ENCODE data around the gene CRACDL.

Gene CRACDL

GRCh38 chr2:98771721-98772524 is 164.1 kb downstream of the CRACDL start:
- peak overlapping the region; percentile 83 for H3K4me2 ChIP-seq (ENCODE audit: low read length)
- peak overlapping the region; percentile 41 for H3K9ac ChIP-seq (ENCODE audit: low read length)
- peaks cover 10% of the 10 kb centered on the region for H3K4me1 ChIP-seq (ENCODE audit: low read length)

DNA sequence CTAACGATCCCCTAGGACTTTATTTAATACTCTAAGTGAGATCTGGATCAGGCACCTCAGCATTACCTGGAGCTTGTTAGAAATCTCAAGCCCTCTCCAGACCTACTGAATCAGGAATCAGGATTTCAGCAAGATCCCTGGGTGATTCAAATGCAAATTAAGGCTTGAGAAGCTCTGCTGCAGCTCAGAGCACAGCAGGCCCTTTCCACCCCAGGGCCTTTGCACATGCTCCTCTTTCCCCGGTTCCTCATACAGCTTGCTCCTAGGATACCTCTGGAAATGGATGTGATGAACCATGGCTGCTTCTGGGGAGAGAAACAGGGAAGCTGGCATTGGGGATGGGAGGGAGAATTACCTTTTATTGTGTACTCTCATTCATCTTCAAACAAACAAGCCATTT is 164.8 kb downstream of the CRACDL start:
- Histone ChIP-seq H3K27me3 (ENCODE audit: low read depth, low read length) (no peaks in the 10 kb centered on the region), H3K36me3 (replicated peaks; ENCODE audit: low read depth, low read length) (no peaks in the 10 kb centered on the region), H3K4me1 (ENCODE audit: low read length) (peaks cover 10% of the 10 kb centered on the region), H2AFZ (ENCODE audit: low read depth, low read length) (peak overlapping the region; percentile 98; the same call in 1 of the 2 replicates), H3K27ac (ENCODE audit: low read length) (no peak overlapping the region), H3K79me2 (ENCODE audit: low read length) (no peaks in the 10 kb centered on the region), H3K4me2 (ENCODE audit: low read length) (peak overlapping the region; percentile 83), H4K20me1 (ENCODE audit: insufficient read depth, low read length) (no peaks in the 10 kb centered on the region), H3K9ac (ENCODE audit: low read length) (peak overlapping the region; percentile 41; the same call in 1 of the 2 replicates), H3K4me3 (ENCODE audit: low read length) (peak overlapping the region; percentile 71), H3K9me3 (ENCODE audit: insufficient read depth, low read length) (no peaks in the 10 kb centered on the region)
- no peak for TF ChIP-seq EZH2phosphoT487 (IDR thresholded peaks at IDR 0.05; ENCODE audit: low read depth)
- TF ChIP-seq, protein P1, sequence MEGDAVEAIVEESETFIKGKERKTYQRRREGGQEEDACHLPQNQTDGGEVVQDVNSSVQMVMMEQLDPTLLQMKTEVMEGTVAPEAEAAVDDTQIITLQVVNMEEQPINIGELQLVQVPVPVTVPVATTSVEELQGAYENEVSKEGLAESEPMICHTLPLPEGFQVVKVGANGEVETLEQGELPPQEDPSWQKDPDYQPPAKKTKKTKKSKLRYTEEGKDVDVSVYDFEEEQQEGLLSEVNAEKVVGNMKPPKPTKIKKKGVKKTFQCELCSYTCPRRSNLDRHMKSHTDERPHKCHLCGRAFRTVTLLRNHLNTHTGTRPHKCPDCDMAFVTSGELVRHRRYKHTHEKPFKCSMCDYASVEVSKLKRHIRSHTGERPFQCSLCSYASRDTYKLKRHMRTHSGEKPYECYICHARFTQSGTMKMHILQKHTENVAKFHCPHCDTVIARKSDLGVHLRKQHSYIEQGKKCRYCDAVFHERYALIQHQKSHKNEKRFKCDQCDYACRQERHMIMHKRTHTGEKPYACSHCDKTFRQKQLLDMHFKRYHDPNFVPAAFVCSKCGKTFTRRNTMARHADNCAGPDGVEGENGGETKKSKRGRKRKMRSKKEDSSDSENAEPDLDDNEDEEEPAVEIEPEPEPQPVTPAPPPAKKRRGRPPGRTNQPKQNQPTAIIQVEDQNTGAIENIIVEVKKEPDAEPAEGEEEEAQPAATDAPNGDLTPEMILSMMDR (IDR thresholded peaks at IDR 0.05; ENCODE audit: low read depth, low read length): no peak

More at GRCh38 chr2:98771721-98772524, 164.1 kb downstream of the CRACDL start:
- no peaks in the 10 kb centered on the region for H3K36me3 ChIP-seq (replicated peaks; ENCODE audit: low read depth, low read length)
- peak overlapping the region; percentile 71 for H3K4me3 ChIP-seq (ENCODE audit: low read length)
- H3K79me2 ChIP-seq (ENCODE audit: low read length): no peaks in the 10 kb centered on the region
- no peaks in the 10 kb centered on the region for H4K20me1 ChIP-seq (ENCODE audit: insufficient read depth, low read length)
- no peaks in the 10 kb centered on the region for H3K9me3 ChIP-seq (ENCODE audit: insufficient read depth, low read length)
- H3K27ac ChIP-seq (ENCODE audit: low read length): no peak overlapping the region
- peak overlapping the region; percentile 98 for H2AFZ ChIP-seq (ENCODE audit: low read depth, low read length)
- no peaks in the 10 kb centered on the region for H3K27me3 ChIP-seq (ENCODE audit: low read depth, low read length)
- TF ChIP-seq, protein P1 (IDR thresholded peaks at IDR 0.05; ENCODE audit: low read depth, low read length): no peak
- no peak for TF ChIP-seq EZH2phosphoT487 (IDR thresholded peaks at IDR 0.05; ENCODE audit: low read depth)

- no peaks in the 10 kb centered on the region for H3K9me3 ChIP-seq (ENCODE audit: insufficient read depth, low read length)
- H4K20me1 ChIP-seq (ENCODE audit: insufficient read depth, low read length): no peaks in the 10 kb centered on the region
- H2AFZ ChIP-seq (ENCODE audit: low read depth, low read length): no peak overlapping the region
- H3K79me2 ChIP-seq (ENCODE audit: low read length): no peaks in the 10 kb centered on the region
- H3K9ac ChIP-seq (ENCODE audit: low read length): no peak overlapping the region
- H3K27ac ChIP-seq (ENCODE audit: low read length): no peak overlapping the region
- H3K36me3 ChIP-seq (replicated peaks; ENCODE audit: low read depth, low read length): no peaks in the 10 kb centered on the region
- TF ChIP-seq, protein P1 (IDR thresholded peaks at IDR 0.05; ENCODE audit: low read depth, low read length): no peak
- TF ChIP-seq EZH2phosphoT487 (IDR thresholded peaks at IDR 0.05; ENCODE audit: low read depth): no peak
- no peak overlapping the region for H3K4me2 ChIP-seq (ENCODE audit: low read length)
- H3K4me3 ChIP-seq (ENCODE audit: low read length): no peak overlapping the region
- H3K4me1 ChIP-seq (ENCODE audit: low read length): peaks cover 10% of the 10 kb centered on the region
- H3K27me3 ChIP-seq (ENCODE audit: low read depth, low read length): no peaks in the 10 kb centered on the region
These were observed 166.2 kb downstream of the CRACDL start for GRCh38 chr2:98769784-98770183.

DNA sequence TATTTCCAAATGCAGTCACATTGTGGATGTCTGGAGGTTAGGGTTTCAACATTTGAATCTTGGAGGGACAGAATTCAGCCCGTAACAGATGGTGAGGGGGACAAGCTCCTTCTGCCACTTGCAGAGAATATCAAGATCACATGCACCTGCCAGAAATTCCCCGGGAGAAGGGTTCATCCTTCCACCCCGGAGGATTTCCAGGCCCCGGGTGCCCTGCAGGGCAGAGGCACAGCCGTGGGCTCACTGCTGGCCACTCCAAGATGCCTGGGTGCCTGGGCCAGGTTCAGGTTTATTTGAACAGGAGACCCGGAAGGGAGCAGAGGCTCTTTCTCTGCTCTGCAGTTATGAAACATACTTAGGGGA is 166.9 kb downstream of the CRACDL start:
- no peak overlapping the region for H3K27ac ChIP-seq (ENCODE audit: low read length)
- H3K4me1 ChIP-seq (ENCODE audit: low read length): peaks cover 16% of the 10 kb centered on the region
- H3K9ac ChIP-seq (ENCODE audit: low read length): no peak overlapping the region
- no peaks in the 10 kb centered on the region for H3K9me3 ChIP-seq (ENCODE audit: insufficient read depth, low read length)
- TF ChIP-seq EZH2phosphoT487 (IDR thresholded peaks at IDR 0.05; ENCODE audit: low read depth): no peak
- TF ChIP-seq, protein P1 (IDR thresholded peaks at IDR 0.05; ENCODE audit: low read depth, low read length): no peak
- no peaks in the 10 kb centered on the region for H4K20me1 ChIP-seq (ENCODE audit: insufficient read depth, low read length)
- no peak overlapping the region for H2AFZ ChIP-seq (ENCODE audit: low read depth, low read length)
- H3K79me2 ChIP-seq (ENCODE audit: low read length): no peaks in the 10 kb centered on the region
- H3K4me2 ChIP-seq (ENCODE audit: low read length): no peak overlapping the region
- H3K36me3 ChIP-seq (replicated peaks; ENCODE audit: low read depth, low read length): no peaks in the 10 kb centered on the region
- no peak overlapping the region for H3K4me3 ChIP-seq (ENCODE audit: low read length)
- peaks cover 4% of the 10 kb centered on the region; the same call in 1 of the 2 replicates for H3K27me3 ChIP-seq (ENCODE audit: low read depth, low read length)
